ENCODE measurements around the gene RPS6KC1.

RPS6KC1 gene

GRCh38 chr1:213057264-213058059 is 6.4 kb downstream of the RPS6KC1 start:
- TF ChIP-seq ZFX (IDR thresholded peaks at IDR 0.05), result no peak
- TF ChIP-seq, protein P1, sequence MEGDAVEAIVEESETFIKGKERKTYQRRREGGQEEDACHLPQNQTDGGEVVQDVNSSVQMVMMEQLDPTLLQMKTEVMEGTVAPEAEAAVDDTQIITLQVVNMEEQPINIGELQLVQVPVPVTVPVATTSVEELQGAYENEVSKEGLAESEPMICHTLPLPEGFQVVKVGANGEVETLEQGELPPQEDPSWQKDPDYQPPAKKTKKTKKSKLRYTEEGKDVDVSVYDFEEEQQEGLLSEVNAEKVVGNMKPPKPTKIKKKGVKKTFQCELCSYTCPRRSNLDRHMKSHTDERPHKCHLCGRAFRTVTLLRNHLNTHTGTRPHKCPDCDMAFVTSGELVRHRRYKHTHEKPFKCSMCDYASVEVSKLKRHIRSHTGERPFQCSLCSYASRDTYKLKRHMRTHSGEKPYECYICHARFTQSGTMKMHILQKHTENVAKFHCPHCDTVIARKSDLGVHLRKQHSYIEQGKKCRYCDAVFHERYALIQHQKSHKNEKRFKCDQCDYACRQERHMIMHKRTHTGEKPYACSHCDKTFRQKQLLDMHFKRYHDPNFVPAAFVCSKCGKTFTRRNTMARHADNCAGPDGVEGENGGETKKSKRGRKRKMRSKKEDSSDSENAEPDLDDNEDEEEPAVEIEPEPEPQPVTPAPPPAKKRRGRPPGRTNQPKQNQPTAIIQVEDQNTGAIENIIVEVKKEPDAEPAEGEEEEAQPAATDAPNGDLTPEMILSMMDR (conservative IDR thresholded peaks at IDR 0.05), result no peak
- no peak overlapping the region for H3K27ac ChIP-seq

DNA sequence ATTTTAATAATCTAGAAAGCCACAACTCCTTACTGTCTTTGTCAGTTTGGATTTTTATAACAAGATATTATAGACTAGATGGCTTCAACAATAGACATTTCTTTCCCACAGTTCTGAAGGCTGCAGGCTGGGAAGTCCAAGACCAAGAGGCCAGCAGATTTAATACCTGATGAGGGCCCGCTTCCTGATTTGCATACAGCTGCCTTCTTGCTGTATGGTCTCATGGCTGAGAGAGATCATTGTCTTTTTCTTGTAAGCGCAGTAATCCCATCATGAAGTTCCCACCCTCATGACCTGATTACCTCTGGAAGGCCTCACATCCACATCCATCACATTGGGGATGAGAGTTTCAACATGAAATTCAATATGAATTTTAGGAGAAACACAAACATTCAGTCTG is 9.8 kb downstream of the RPS6KC1 start:
- no peak overlapping the region for H3K27ac ChIP-seq
- TF ChIP-seq, protein P1 (conservative IDR thresholded peaks at IDR 0.05), result no peak
- TF ChIP-seq ZFX (IDR thresholded peaks at IDR 0.05), result no peak

DNA sequence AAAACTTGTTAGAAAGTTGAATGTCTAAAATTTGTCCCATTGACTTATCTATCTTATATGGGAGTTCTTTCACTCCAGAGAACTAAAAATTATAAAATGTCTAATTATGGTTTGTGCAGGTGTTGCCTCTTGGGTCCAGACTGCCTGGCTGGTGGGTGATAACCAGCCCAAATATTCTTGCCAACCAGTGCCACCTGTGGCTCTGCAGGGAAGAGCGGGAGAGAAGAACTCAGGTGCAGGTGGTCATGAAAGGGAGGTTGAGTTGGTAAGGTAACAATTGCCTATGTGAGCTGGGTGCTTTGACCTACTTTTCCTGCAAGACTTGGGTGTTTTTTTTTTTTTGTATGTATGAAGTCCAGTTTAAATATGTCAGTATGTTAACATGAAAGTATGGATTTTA is 10.2 kb downstream of the RPS6KC1 start:
- H3K27ac ChIP-seq, result no peak overlapping the region
- TF ChIP-seq, protein P1 (conservative IDR thresholded peaks at IDR 0.05), result peak; percentile 36
- TF ChIP-seq ZFX (IDR thresholded peaks at IDR 0.05), result no peak

- no peak overlapping the region for H3K27ac ChIP-seq
- TF ChIP-seq, protein P1 (conservative IDR thresholded peaks at IDR 0.05), result no peak
- no peak for TF ChIP-seq ZFX (IDR thresholded peaks at IDR 0.05)
Observed at GRCh38 chr1:213065800-213066199, 14.8 kb downstream of the RPS6KC1 start.

GRCh38 chr1:213066363-213066762 is 15.3 kb downstream of the RPS6KC1 start:
- TF ChIP-seq, protein P1 (conservative IDR thresholded peaks at IDR 0.05), result no peak
- TF ChIP-seq ZFX (IDR thresholded peaks at IDR 0.05), result no peak
- no peak overlapping the region for H3K27ac ChIP-seq

DNA sequence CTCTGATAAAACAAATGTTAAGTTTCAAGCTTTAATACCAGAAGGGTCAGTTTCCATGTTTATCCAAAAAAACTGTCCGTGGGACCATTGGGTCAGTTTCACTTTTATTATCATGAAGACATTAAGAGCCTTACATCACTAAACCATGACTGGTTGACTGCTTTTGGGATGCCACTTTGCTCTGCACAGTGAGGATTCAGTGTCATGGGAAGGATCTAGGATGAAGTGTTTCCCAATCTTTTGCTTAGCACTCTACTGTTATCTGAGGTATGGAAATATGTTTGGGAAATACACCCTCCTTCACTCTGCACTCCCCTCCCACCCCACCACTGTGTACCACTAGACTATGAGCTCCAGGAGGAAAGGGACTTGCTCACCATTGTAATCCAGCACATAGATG is 16.3 kb downstream of the RPS6KC1 start:
- H3K27ac ChIP-seq, result no peak overlapping the region
- TF ChIP-seq, protein P1 (conservative IDR thresholded peaks at IDR 0.05), result no peak
- TF ChIP-seq ZFX (IDR thresholded peaks at IDR 0.05), result no peak

DNA sequence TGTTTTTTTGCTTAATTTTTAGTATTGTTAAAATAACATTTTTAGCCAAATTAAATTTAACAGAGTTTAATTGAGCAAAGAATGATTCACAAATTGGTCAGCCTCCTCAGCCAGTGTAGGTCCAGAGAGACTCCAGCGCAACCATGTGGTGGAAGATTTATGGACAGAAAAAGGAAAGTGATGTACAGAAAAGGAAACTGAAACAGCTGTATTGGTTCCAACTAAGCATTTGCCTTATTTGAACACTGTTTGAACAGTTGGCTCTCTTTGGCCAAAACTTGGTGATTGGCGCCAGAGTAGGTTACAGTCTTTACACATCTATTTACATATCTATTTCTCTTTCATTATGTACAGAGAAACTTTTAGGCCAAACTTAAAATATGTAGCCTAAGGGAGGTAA is 19.4 kb downstream of the RPS6KC1 start:
- H3K27ac ChIP-seq, result no peak overlapping the region
- TF ChIP-seq ZFX (IDR thresholded peaks at IDR 0.05), result no peak
- TF ChIP-seq, protein P1 (conservative IDR thresholded peaks at IDR 0.05), result peak; percentile 72

All from C4-2B (cell line).